Measurements from ENCODE around the gene LYPD6B.
"Not testable (repeated sequence)": the region's sequence is repeated elsewhere in the genome, so short reads cannot be mapped to it uniquely, and the experiment has no call there.

LYPD6B gene

DNA sequence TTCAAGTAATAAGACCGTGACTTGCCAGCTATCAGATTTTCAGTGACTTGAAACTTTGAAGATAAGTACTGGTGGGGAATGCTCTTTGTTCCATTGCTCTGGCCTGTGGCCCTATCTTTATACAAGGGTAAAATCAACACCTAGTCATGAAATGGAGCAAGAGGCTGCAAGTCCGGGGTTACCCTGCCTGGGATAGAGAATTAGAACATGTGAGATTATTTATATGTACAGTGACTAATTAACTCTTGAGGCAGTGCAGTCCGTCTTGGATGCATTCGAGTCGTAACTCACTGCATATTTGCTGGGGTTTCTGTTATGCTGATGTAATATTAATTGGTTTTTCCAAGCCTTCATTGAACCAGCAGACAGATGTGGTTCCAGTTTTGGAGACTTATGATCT lies 186.0 kb downstream of the LYPD6B start:
- Histone ChIP-seq H3K4me3 (no peak overlapping the region), H3K27ac (no peak overlapping the region)
- no peak for DNase-seq (ENCODE audit: low spot score)
- TF ChIP-seq CTCF (IDR thresholded peaks at IDR 0.05): no peak

DNA sequence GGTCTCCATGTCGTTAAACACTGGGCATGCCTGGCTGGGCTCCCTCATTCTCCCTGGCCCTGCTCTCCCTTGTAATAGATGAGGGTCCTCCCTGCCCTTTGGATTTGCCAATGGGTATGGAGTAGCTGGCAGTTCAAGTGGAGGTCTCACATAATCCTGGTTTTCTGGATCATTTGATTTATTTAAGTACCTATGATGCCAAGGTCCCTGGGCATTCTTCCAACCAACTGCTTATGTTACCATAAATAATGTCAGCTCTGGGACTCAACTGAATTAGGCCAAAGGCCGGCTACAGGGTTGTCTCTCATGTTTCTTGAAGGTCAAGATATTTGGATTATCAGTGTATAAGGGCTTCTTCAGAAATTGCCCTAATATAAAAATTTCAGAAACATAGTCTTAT lies 186.9 kb downstream of the LYPD6B start:
- no peak for DNase-seq (ENCODE audit: low spot score)
- TF ChIP-seq CTCF (IDR thresholded peaks at IDR 0.05): no peak
- Histone ChIP-seq H3K27ac (no peak overlapping the region), H3K4me3 (no peak overlapping the region)

GRCh38 chr2:149226790-149227189 lies 188.3 kb downstream of the LYPD6B start:
- H3K4me3 ChIP-seq: no peak overlapping the region
- H3K27ac ChIP-seq: no peak overlapping the region
- DNase-seq (ENCODE audit: low spot score): no peak
- TF ChIP-seq CTCF (IDR thresholded peaks at IDR 0.05): no peak

DNA sequence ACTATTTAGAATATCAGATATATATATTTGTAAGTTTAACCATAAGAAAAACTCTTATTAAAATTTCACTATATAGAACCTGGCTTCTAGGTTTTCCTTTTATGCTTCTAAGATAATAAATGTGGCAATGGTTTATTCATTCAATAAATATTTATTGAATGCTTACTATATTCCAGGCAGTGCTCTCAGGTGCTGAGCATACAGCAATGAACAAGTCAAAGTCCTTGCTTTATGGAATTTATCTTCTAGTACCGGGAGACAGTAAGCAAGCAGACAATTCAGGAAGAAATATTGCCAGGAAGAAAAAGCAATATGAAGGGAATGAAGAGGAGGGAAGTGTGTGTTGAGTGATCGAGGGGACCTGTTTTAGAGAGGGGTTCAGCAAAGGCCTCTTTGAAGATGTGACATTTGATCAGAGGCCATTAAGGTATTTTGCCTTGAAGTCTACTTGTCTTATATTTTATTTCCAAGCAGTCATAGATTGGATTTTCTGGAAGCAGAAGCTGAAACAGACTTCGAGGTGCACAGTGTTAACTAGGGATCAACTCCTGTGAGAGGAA lies 197.4 kb downstream of the LYPD6B start:
- H3K27ac ChIP-seq: no peak overlapping the region
- no peak for DNase-seq (ENCODE audit: low spot score)

DNA sequence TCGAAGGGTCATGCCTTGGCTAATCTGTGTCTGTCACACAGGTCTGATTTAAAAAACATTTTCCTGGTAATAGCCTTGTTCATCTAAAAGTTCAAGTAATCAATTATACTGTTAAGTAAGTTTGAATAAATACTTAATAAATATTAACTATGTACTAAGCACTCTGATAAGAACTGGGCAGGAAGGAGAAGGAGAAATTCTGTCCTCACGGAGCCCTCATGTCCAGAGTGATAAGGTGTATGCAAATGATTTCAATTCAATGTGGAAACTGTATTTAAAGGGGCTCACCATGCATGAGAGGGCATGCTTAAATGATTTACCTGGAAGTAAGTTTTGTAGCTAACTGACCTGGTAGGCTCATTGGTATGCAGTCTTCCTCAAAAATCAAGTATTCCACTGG lies 197.9 kb downstream of the LYPD6B start:
- H3K27ac ChIP-seq: no peak overlapping the region

More for the DNA sequence above, 197.4 kb downstream of the LYPD6B start:
- H3K4me3 ChIP-seq: no peak overlapping the region
- TF ChIP-seq CTCF (IDR thresholded peaks at IDR 0.05): no peak

GRCh38 chr2:149246186-149246585 lies 207.7 kb downstream of the LYPD6B start:
- no peak for TF ChIP-seq CTCF (IDR thresholded peaks at IDR 0.05)
- no peak for DNase-seq (ENCODE audit: low spot score)
- Histone ChIP-seq H3K27ac (no peak overlapping the region), H3K4me3 (no peak overlapping the region)

More for the DNA sequence above, 197.9 kb downstream of the LYPD6B start:
- no peak for DNase-seq (ENCODE audit: low spot score)
- no peak for TF ChIP-seq CTCF (IDR thresholded peaks at IDR 0.05)
- H3K4me3 ChIP-seq: no peak overlapping the region

- not testable (repeated sequence) for DNase-seq (ENCODE audit: low spot score); H3K4me3 ChIP-seq; H3K27ac ChIP-seq
Measured at GRCh38 chr2:149251436-149251835, 212.9 kb downstream of the LYPD6B start.

- not testable (repeated sequence) for H3K4me3 ChIP-seq; DNase-seq (ENCODE audit: low spot score); H3K27ac ChIP-seq
Measured at GRCh38 chr2:149256877-149257276, 218.4 kb downstream of the LYPD6B start.
